Bronchial epithelial cell (primary cell): Measurements from ENCODE around the gene NABP1. TPM values are rescaled to one million over a fixed set of nuclear protein-coding genes. Genes with fewer than 3 reads are reported as not detected.
A peak's percentile ranks its signal among the peaks of the same experiment; 100 is the strongest.

ENCODE experiments used
- DNase-seq: peaks from one replicate; pipeline ENCODE4 v3.0.0-alpha.2; 2010; ENCODE audit warnings: low read depth
- FAIRE-seq: peaks from 2 replicates; lab custom pipeline; 2011; peaks lifted over from hg19 to GRCh38; lab: Jason Lieb, UNC
- H3K27me3 ChIP-seq: 2 replicates; pipeline ENCODE4 v1.5.1; 2011; ENCODE audit warnings: low read length; ENCODE audit not compliant: control insufficient read depth, insufficient read depth
- H3K36me3 ChIP-seq: 2 replicates; pipeline ENCODE4 v1.5.1; 2011; ENCODE audit warnings: low read length; ENCODE audit not compliant: control insufficient read depth, insufficient read depth
- H3K4me3 ChIP-seq: 2 replicates; pipeline ENCODE4 v1.5.1; 2011; ENCODE audit warnings: mild to moderate bottlenecking, low read depth, low read length, control low read depth
- total RNA-seq: library from RNA; depleted of rRNA; stranded (reverse); fragments of >200 nt; gene quantifications from 2 replicates; pipeline ENCODE4 v1.2.1, GENCODE V29; 2014
- TF ChIP-seq, protein P1 (sequence below): IDR thresholded peaks from 2 replicates; pipeline ENCODE4 v1.5.1; 2011; ENCODE audit warnings: mild to moderate bottlenecking, moderate library complexity, low read length, control low read depth, inconsistent platforms; ENCODE audit not compliant: insufficient read depth, severe bottlenecking

The NABP1 gene
- total RNA-seq, 1 donor from 2014 or later, result 45.5 TPM

- TF ChIP-seq, protein P1, sequence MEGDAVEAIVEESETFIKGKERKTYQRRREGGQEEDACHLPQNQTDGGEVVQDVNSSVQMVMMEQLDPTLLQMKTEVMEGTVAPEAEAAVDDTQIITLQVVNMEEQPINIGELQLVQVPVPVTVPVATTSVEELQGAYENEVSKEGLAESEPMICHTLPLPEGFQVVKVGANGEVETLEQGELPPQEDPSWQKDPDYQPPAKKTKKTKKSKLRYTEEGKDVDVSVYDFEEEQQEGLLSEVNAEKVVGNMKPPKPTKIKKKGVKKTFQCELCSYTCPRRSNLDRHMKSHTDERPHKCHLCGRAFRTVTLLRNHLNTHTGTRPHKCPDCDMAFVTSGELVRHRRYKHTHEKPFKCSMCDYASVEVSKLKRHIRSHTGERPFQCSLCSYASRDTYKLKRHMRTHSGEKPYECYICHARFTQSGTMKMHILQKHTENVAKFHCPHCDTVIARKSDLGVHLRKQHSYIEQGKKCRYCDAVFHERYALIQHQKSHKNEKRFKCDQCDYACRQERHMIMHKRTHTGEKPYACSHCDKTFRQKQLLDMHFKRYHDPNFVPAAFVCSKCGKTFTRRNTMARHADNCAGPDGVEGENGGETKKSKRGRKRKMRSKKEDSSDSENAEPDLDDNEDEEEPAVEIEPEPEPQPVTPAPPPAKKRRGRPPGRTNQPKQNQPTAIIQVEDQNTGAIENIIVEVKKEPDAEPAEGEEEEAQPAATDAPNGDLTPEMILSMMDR, result no peak
- Histone ChIP-seq H3K27me3 (no peaks in the 10 kb centered on the region), H3K36me3 (no peaks in the 10 kb centered on the region), H3K4me3 (no peak overlapping the region)
- FAIRE-seq (no peak), DNase-seq (no peak)
These were observed 37.5 kb downstream of the NABP1 start for GRCh38 chr2:191715471-191715870.

GRCh38 chr2:191719261-191719660 is 41.3 kb downstream of the NABP1 start:
- FAIRE-seq, result no peak

GRCh38 chr2:191719938-191720337 is 42.0 kb downstream of the NABP1 start:
- no peak for DNase-seq
- Histone ChIP-seq H3K36me3 (no peaks in the 10 kb centered on the region), H3K27me3 (no peaks in the 10 kb centered on the region), H3K4me3 (no peak overlapping the region)
- no peak for FAIRE-seq
- TF ChIP-seq, protein P1, result no peak

More at GRCh38 chr2:191719261-191719660, 41.3 kb downstream of the NABP1 start:
- TF ChIP-seq, protein P1, result no peak
- no peak for DNase-seq
- H3K4me3 ChIP-seq, result no peak overlapping the region
- H3K36me3 ChIP-seq, result no peaks in the 10 kb centered on the region
- H3K27me3 ChIP-seq, result no peaks in the 10 kb centered on the region

DNA sequence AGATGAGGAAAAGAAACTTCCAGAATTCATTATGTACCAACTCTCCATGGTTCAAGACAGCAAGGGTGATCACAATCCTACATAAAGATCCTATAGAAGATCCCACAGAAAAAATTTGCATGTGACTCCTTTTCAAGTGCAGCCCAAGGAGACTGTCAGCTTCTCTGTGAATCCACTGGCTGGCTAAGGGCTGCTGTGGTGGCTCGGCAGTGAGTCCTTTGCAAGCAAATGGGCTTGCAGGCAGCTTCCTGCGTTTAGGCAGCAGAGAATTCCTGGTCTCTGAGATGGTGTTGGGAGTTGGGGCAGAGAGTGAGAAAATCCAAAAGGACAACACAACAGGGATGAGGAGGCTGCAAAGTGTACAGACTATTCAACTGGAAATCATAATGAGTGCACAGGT is 43.4 kb downstream of the NABP1 start:
- Histone ChIP-seq H3K4me3 (no peak overlapping the region), H3K27me3 (no peaks in the 10 kb centered on the region), H3K36me3 (no peaks in the 10 kb centered on the region)
- DNase-seq, result no peak
- peak; percentile 23 for FAIRE-seq
- TF ChIP-seq, protein P1, result no peak

DNA sequence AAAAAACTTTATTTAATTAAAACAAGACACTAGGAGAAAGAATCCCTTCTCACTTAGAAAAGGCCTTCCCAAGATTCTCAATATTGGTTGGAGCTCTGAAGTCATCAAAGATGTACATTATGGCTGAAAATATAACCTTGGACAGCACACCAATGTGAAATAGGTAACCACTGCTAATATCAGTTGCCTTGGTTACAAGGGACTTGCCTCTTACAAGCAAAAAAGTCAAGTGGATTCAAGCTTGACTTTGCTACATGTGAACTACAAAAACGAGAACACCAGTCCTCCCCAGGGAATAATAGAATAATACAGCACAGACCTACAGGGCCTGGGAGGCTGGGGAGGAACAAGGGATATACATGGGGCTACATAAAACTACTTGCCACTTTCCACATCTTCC is 46.1 kb downstream of the NABP1 start:
- TF ChIP-seq, protein P1, result no peak
- DNase-seq, result no peak
- Histone ChIP-seq H3K36me3 (no peaks in the 10 kb centered on the region), H3K4me3 (no peak overlapping the region), H3K27me3 (no peaks in the 10 kb centered on the region)
- FAIRE-seq, result no peak
